Adrenal gland (tissue), 5 donors: Measurements from ENCODE around the gene SMIM11.

Experiments used
- CTCF ChIP-seq, 6 experiments: fragments of 450-650 bp in 4 of 6; fragments of 200-600 bp in 2 of 6; sonication (generic) in 1 of 6; IDR thresholded peaks; 1 replicate in 5 of 6; 2 replicates in 1 of 6; pipeline versions ENCODE4 v1.5.1 to v1.8.0; 2016 to 2021; ENCODE audit warnings: antibody characterized with exemption in 6 of 6, mild to moderate bottlenecking in 2 of 6, moderate library complexity in 1 of 6
- POLR2A ChIP-seq, 2 donors: fragments of 450-650 bp; IDR thresholded peaks; one replicate each; pipeline ENCODE4 v1.6.1; 2017; ENCODE audit warnings: antibody characterized with exemption in 2 of 2, mild to moderate bottlenecking in 2 of 2, moderate library complexity in 1 of 2
- donor health status: DM: no; HTN: no; CAD: no.

- TF ChIP-seq POLR2A (IDR thresholded peaks at IDR 0.05) (no peak), CTCF (IDR thresholded peaks at IDR 0.05) (no peak)
Observed at GRCh38 chr21:34362670-34363069, 12.6 kb upstream of the SMIM11 start.
